ENCODE results near the gene NUDT16L1.

NUDT16L1 gene

DNA sequence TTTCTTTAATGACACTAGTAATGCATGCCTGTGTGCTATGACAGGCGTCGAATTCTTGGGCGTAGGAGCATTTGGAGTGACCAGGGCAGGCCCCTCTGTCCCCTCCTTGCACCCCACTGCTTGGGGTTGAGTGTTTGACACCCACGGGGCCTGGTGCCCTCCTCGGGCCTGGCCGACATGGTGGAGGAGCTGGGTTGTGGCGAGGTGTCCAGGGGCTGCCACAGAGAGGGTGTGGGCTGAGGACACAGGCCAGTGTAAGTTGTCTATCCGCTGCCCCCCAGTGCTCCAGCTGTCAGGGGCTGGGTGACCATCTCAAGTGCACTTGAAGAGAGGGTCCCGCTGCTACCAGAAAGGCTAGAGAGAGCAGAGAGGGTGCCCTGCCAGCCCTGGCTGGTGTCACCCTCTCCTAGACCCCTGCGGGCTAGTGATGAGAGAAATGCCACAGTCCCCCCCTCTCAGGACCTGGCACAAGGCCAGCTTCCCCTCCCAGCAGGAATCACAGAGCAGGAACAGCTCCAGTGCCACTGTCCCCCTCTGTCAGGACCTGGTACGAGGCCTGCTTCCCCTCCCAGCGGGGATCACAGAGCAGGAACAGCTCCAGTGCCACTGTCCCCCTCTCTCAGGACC lies 38.3 kb upstream of the NUDT16L1 start:
- H3K4me1 ChIP-seq (ENCODE audit: insufficient read depth, low read length, severe bottlenecking) = no peaks in the 10 kb centered on the region
- no peaks in the 10 kb centered on the region for H4K20me1 ChIP-seq (ENCODE audit: insufficient read depth, low read length)
- H3K9ac ChIP-seq (ENCODE audit: low read length) = no peak overlapping the region
- H3K9me3 ChIP-seq (ENCODE audit: low read length) = no peaks in the 10 kb centered on the region
- no peaks in the 10 kb centered on the region for H3F3A ChIP-seq (ENCODE audit: insufficient read depth, low read length)
- H3K27me3 ChIP-seq (ENCODE audit: insufficient read depth, low read length) = no peaks in the 10 kb centered on the region
- no peaks in the 10 kb centered on the region for H3K9me2 ChIP-seq (ENCODE audit: low read depth, low read length)
- no peak overlapping the region for H3K4me2 ChIP-seq (ENCODE audit: low read length)
- H3K79me2 ChIP-seq (ENCODE audit: insufficient read depth, low read length) = no peaks in the 10 kb centered on the region
- H3K4me3 ChIP-seq (ENCODE audit: low read depth, low read length, poor library complexity, severe bottlenecking) = no peak overlapping the region
- H3K27ac ChIP-seq (ENCODE audit: low read depth, low read length, poor library complexity, severe bottlenecking) = no peak overlapping the region
- no peak overlapping the region for H2AFZ ChIP-seq (ENCODE audit: low read length)
- H3K36me3 ChIP-seq (ENCODE audit: insufficient read depth, low read length) = peaks cover 56% of the 10 kb centered on the region
- no peak for TF ChIP-seq EZH2 (IDR thresholded peaks at IDR 0.05; ENCODE audit: borderline replicate concordance, low read length)
- TF ChIP-seq, protein P1, sequence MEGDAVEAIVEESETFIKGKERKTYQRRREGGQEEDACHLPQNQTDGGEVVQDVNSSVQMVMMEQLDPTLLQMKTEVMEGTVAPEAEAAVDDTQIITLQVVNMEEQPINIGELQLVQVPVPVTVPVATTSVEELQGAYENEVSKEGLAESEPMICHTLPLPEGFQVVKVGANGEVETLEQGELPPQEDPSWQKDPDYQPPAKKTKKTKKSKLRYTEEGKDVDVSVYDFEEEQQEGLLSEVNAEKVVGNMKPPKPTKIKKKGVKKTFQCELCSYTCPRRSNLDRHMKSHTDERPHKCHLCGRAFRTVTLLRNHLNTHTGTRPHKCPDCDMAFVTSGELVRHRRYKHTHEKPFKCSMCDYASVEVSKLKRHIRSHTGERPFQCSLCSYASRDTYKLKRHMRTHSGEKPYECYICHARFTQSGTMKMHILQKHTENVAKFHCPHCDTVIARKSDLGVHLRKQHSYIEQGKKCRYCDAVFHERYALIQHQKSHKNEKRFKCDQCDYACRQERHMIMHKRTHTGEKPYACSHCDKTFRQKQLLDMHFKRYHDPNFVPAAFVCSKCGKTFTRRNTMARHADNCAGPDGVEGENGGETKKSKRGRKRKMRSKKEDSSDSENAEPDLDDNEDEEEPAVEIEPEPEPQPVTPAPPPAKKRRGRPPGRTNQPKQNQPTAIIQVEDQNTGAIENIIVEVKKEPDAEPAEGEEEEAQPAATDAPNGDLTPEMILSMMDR (IDR thresholded peaks at IDR 0.05; ENCODE audit: low read length) = no peak

DNA sequence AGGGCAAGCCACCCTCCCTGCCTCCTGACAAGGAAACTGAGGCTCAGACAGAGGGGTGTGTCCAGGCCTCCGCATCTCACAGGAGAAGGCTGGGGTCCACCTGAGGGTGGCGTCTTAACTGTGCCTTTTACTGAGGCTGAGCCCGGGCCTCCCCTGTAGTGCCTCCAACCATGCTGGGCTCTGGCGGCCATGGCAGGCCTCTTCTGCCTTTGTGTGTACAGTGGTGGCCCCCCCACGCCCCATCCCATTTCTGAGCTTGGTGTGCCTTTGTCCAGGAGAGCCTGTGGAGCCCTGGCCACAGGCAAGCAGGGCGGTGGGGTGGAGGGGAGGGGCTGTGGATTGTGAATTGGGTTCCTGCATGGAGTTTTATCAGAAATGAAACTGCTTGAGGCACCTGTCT lies 37.6 kb upstream of the NUDT16L1 start:
- no peaks in the 10 kb centered on the region for H3K9me2 ChIP-seq (ENCODE audit: low read depth, low read length)
- no peak for TF ChIP-seq EZH2 (IDR thresholded peaks at IDR 0.05; ENCODE audit: borderline replicate concordance, low read length)
- TF ChIP-seq, protein P1 (IDR thresholded peaks at IDR 0.05; ENCODE audit: low read length) = no peak
- H4K20me1 ChIP-seq (ENCODE audit: insufficient read depth, low read length) = no peaks in the 10 kb centered on the region
- H3K36me3 ChIP-seq (ENCODE audit: insufficient read depth, low read length) = peaks cover 56% of the 10 kb centered on the region
- H3K9me3 ChIP-seq (ENCODE audit: low read length) = no peaks in the 10 kb centered on the region
- H3K4me3 ChIP-seq (ENCODE audit: low read depth, low read length, poor library complexity, severe bottlenecking) = no peak overlapping the region
- no peak overlapping the region for H3K4me2 ChIP-seq (ENCODE audit: low read length)
- H2AFZ ChIP-seq (ENCODE audit: low read length) = no peak overlapping the region
- H3K27me3 ChIP-seq (ENCODE audit: insufficient read depth, low read length) = no peaks in the 10 kb centered on the region
- H3F3A ChIP-seq (ENCODE audit: insufficient read depth, low read length) = no peaks in the 10 kb centered on the region
- no peak overlapping the region for H3K9ac ChIP-seq (ENCODE audit: low read length)
- H3K4me1 ChIP-seq (ENCODE audit: insufficient read depth, low read length, severe bottlenecking) = no peaks in the 10 kb centered on the region
- H3K79me2 ChIP-seq (ENCODE audit: insufficient read depth, low read length) = no peaks in the 10 kb centered on the region
- H3K27ac ChIP-seq (ENCODE audit: low read depth, low read length, poor library complexity, severe bottlenecking) = no peak overlapping the region

- Histone ChIP-seq H3K4me1 (ENCODE audit: insufficient read depth, low read length, severe bottlenecking) (no peaks in the 10 kb centered on the region), H3K36me3 (ENCODE audit: insufficient read depth, low read length) (peaks cover 51% of the 10 kb centered on the region), H4K20me1 (ENCODE audit: insufficient read depth, low read length) (no peaks in the 10 kb centered on the region)
These were observed 37.1 kb upstream of the NUDT16L1 start for GRCh38 chr16:4656221-4656620.

More at GRCh38 chr16:4656221-4656620, 37.1 kb upstream of the NUDT16L1 start:
- Histone ChIP-seq H3K4me3 (ENCODE audit: low read depth, low read length, poor library complexity, severe bottlenecking) (no peak overlapping the region), H3K79me2 (ENCODE audit: insufficient read depth, low read length) (no peaks in the 10 kb centered on the region), H3F3A (ENCODE audit: insufficient read depth, low read length) (no peaks in the 10 kb centered on the region), H3K9ac (ENCODE audit: low read length) (no peak overlapping the region), H3K9me2 (ENCODE audit: low read depth, low read length) (no peaks in the 10 kb centered on the region), H2AFZ (ENCODE audit: low read length) (no peak overlapping the region), H3K9me3 (ENCODE audit: low read length) (no peaks in the 10 kb centered on the region), H3K27ac (ENCODE audit: low read depth, low read length, poor library complexity, severe bottlenecking) (no peak overlapping the region), H3K27me3 (ENCODE audit: insufficient read depth, low read length) (no peaks in the 10 kb centered on the region), H3K4me2 (ENCODE audit: low read length) (no peak overlapping the region)
- no peak for TF ChIP-seq EZH2 (IDR thresholded peaks at IDR 0.05; ENCODE audit: borderline replicate concordance, low read length)
